Gastroesophageal sphincter (tissue), 3 donors: ENCODE results near the gene AP4E1.

Experiments used
- CTCF ChIP-seq, 4 experiments: fragments of 200-600 bp in 2 of 4; fragments of 450-650 bp in 2 of 4; sonication (generic) in 1 of 4; IDR thresholded peaks; one replicate each; pipeline ENCODE4 v1.5.1; 2017 to 2019; ENCODE audit warnings: antibody characterized with exemption in 4 of 4, mild to moderate bottlenecking in 2 of 4, moderate library complexity in 2 of 4
- EP300 ChIP-seq: sonication (generic); formaldehyde crosslinking; IDR thresholded peaks from one replicate; pipeline ENCODE4 v1.6.1; 2017; ENCODE audit warnings: antibody characterized with exemption, mild to moderate bottlenecking
- POLR2A ChIP-seq, 2 donors: fragments of 450-650 bp; IDR thresholded peaks; one replicate each; pipeline ENCODE4 v1.6.1; 2017; ENCODE audit warnings: antibody characterized with exemption in 2 of 2, mild to moderate bottlenecking in 2 of 2, moderate library complexity in 1 of 2

GRCh38 chr15:50993598-50993997, 85.1 kb downstream of the AP4E1 start:
- TF ChIP-seq EP300 (no peak), CTCF (IDR thresholded peaks at IDR 0.05) (no peak), POLR2A (IDR thresholded peaks at IDR 0.05) (no peak)
